ENCODE measurements around the gene HOMER2.
"Not testable (repeated sequence)": the region's sequence is repeated elsewhere in the genome, so short reads cannot be mapped to it uniquely, and the experiment has no call there.

Gene HOMER2

GRCh38 chr15:82900511-82901060 is 51.9 kb downstream of the HOMER2 start:
- TF ChIP-seq CTCF (IDR thresholded peaks at IDR 0.05; ENCODE audit: borderline replicate concordance, insufficient read depth, low read depth, low read length) = no peak
- H3K4me3 ChIP-seq (ENCODE audit: low read depth, low read length) = no peak overlapping the region

DNA sequence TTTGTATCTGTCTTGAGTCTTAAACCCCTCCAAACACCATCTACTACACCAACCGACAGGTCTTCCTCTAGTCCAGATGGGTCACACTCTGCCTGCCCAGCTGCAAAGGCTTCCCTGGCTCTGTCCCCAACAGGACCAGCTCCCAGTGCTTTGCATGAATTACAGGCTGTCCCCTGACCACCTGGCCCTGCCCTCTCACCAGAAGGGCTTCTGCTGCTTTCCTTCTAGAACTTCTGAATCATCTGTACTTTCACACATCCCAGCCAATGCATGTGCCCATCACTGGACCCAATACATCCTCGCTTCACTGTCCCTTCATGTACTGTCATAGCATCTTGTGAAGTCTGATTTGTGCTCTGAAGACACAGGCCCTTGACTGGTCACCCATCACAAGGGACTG is 53.6 kb downstream of the HOMER2 start:
- no peak for TF ChIP-seq CTCF (IDR thresholded peaks at IDR 0.05; ENCODE audit: borderline replicate concordance, insufficient read depth, low read depth, low read length)
- no peak overlapping the region for H3K4me3 ChIP-seq (ENCODE audit: low read depth, low read length)

- no peak overlapping the region for H3K4me3 ChIP-seq (ENCODE audit: low read depth, low read length)
- TF ChIP-seq CTCF (IDR thresholded peaks at IDR 0.05; ENCODE audit: borderline replicate concordance, insufficient read depth, low read depth, low read length) = no peak
Measured at GRCh38 chr15:82895983-82896382, 56.5 kb downstream of the HOMER2 start.

DNA sequence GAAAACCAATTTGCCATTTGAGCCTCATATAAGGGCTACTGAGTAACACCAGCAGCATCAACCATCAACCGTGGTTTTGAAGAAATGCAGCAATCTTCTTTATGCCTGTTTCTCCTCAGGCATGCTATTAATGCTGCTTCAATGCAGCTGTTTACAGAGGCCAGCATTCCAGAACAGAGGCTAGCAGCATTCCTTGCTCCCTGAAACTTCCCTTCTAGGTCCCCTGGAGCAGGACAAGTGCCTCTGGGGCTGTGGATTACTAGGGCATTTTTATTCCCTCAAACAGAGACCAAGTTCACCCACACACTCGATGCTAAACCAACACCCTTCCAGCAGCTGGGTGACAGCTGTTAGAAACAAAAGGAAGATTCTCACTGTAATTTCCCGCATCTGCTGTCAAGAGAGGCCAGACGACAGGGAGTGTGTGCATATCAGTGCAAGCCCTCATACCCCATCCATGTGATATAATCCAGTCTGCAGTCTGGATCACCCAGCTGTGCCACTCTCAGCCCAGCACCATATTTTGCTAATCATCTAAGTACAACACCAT is 57.5 kb downstream of the HOMER2 start:
- H3K4me3 ChIP-seq (ENCODE audit: low read depth, low read length) = no peak overlapping the region
- TF ChIP-seq CTCF (IDR thresholded peaks at IDR 0.05; ENCODE audit: borderline replicate concordance, insufficient read depth, low read depth, low read length) = no peak

- H3K4me3 ChIP-seq (ENCODE audit: low read depth, low read length) = not testable (repeated sequence)
Measured at GRCh38 chr15:82893473-82893872, 59.0 kb downstream of the HOMER2 start.

DNA sequence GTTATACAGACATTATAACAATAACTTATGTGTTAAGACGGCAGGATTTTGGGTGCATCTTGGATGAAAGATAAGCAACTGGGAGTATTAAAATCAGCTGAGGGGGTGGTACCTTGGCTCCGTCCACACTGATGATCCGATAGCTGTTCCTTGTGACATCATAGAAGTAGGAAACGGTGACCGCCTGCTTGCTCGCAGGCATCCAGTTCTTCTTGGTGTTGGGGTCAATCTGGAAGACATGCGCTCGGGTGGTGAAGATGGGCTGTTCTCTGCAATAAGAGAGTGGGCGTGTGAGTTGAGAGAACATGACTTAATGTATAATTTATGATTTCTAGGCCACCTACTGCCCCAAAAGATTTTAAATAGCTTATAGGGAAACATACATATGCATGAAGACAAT is 59.9 kb downstream of the HOMER2 start:
- no peak overlapping the region for H3K4me3 ChIP-seq (ENCODE audit: low read depth, low read length)
- no peak for TF ChIP-seq CTCF (IDR thresholded peaks at IDR 0.05; ENCODE audit: borderline replicate concordance, insufficient read depth, low read depth, low read length)

GRCh38 chr15:82890995-82891390 is 61.5 kb downstream of the HOMER2 start:
- TF ChIP-seq CTCF (IDR thresholded peaks at IDR 0.05; ENCODE audit: borderline replicate concordance, insufficient read depth, low read depth, low read length) = no peak
- H3K4me3 ChIP-seq (ENCODE audit: low read depth, low read length) = no peak overlapping the region

Data from GM12875 (cell line).